Measurements from ENCODE around the gene PRR9.
"Not testable (repeated sequence)": the region's sequence is repeated elsewhere in the genome, so short reads cannot be mapped to it uniquely, and the experiment has no call there.

Gene PRR9

GRCh38 chr1:153180556-153180955, 36.8 kb upstream of the PRR9 start:
- H4K8ac ChIP-seq (ENCODE audit: low read depth, low read length), result no peak overlapping the region
- no peak overlapping the region for H2AK5ac ChIP-seq (ENCODE audit: low read depth, low read length)
- no peaks in the 10 kb centered on the region for H3K27me3 ChIP-seq (ENCODE audit: control insufficient read depth in 3 of 3, insufficient read depth in 3 of 3, low read depth in 1 of 3, low read length in 3 of 3)
- H3K9ac ChIP-seq (ENCODE audit: low read depth, low read length, poor library complexity), result no peak overlapping the region
- H4K91ac ChIP-seq (ENCODE audit: low read depth, low read length, poor library complexity), result no peak overlapping the region
- H3K23ac ChIP-seq (ENCODE audit: low read depth, low read length, poor library complexity), result no peak overlapping the region
- H3K18ac ChIP-seq (ENCODE audit: low read length), result no peak overlapping the region
- no peak overlapping the region for H2BK5ac ChIP-seq (ENCODE audit: low read length)
- H2BK120ac ChIP-seq (ENCODE audit: low read depth, low read length), result no peak overlapping the region
- no peaks in the 10 kb centered on the region for H3K79me1 ChIP-seq (ENCODE audit: low read depth, low read length)
- no peak overlapping the region for H2BK15ac ChIP-seq (ENCODE audit: low read length)
- no peak overlapping the region for H2AFZ ChIP-seq (ENCODE audit: low read length)
- H2BK12ac ChIP-seq (ENCODE audit: low read length), result no peak overlapping the region
- H3K9me3 ChIP-seq (replicated peaks in 1 of 2; ENCODE audit: control insufficient read depth in 2 of 2, insufficient read depth in 1 of 2, low read depth in 1 of 2, low read length in 2 of 2), result no peaks in the 10 kb centered on the region
- no peak overlapping the region for H3K4me2 ChIP-seq (ENCODE audit: insufficient read depth, low read length, poor library complexity, severe bottlenecking)
- no peak overlapping the region for H3K27ac ChIP-seq (replicated peaks; ENCODE audit: low read length)
- DNase-seq (ENCODE audit: low spot score), result no peak
- H3K36me3 ChIP-seq (replicated peaks in 1 of 2; ENCODE audit: control insufficient read depth in 2 of 2, insufficient read depth in 2 of 2, low read length in 2 of 2), result no peaks in the 10 kb centered on the region
- no peak overlapping the region for H3K4me3 ChIP-seq (ENCODE audit: low read length in 2 of 2)
- no CpG with 5 or more reads among the region's 4 CpGs for WGBS, 2 donors (ENCODE audit: extremely low coverage in 2 of 2, insufficient read length in 2 of 2, insufficient replicate concordance in 1 of 2)
- no peaks in the 10 kb centered on the region for H3K4me1 ChIP-seq (ENCODE audit: control insufficient read depth in 2 of 2, insufficient read depth in 1 of 2, low read depth in 1 of 2, low read length in 2 of 2)
- H3K14ac ChIP-seq (ENCODE audit: low read length), result no peak overlapping the region
- H3K4ac ChIP-seq (ENCODE audit: low read length), result no peak overlapping the region

GRCh38 chr1:153188301-153188700, 29.1 kb upstream of the PRR9 start:
- H3K36me3 ChIP-seq (replicated peaks in 1 of 2; ENCODE audit: control insufficient read depth in 2 of 2, insufficient read depth in 2 of 2, low read length in 2 of 2); H2AFZ ChIP-seq (ENCODE audit: low read length); H4K8ac ChIP-seq (ENCODE audit: low read depth, low read length); H3K4me3 ChIP-seq (ENCODE audit: low read length in 2 of 2); H3K18ac ChIP-seq (ENCODE audit: low read length); H2BK120ac ChIP-seq (ENCODE audit: low read depth, low read length); H2BK5ac ChIP-seq (ENCODE audit: low read length); H3K27me3 ChIP-seq (ENCODE audit: control insufficient read depth in 3 of 3, insufficient read depth in 3 of 3, low read depth in 1 of 3, low read length in 3 of 3); DNase-seq (ENCODE audit: low spot score); H3K9me3 ChIP-seq (replicated peaks in 1 of 2; ENCODE audit: control insufficient read depth in 2 of 2, insufficient read depth in 1 of 2, low read depth in 1 of 2, low read length in 2 of 2); H3K4me2 ChIP-seq (ENCODE audit: insufficient read depth, low read length, poor library complexity, severe bottlenecking); H3K23ac ChIP-seq (ENCODE audit: low read depth, low read length, poor library complexity); H3K27ac ChIP-seq (replicated peaks; ENCODE audit: low read length); H2BK15ac ChIP-seq (ENCODE audit: low read length); H3K14ac ChIP-seq (ENCODE audit: low read length); H3K4me1 ChIP-seq (ENCODE audit: control insufficient read depth in 2 of 2, insufficient read depth in 1 of 2, low read depth in 1 of 2, low read length in 2 of 2); H3K9ac ChIP-seq (ENCODE audit: low read depth, low read length, poor library complexity); H4K91ac ChIP-seq (ENCODE audit: low read depth, low read length, poor library complexity); H2AK5ac ChIP-seq (ENCODE audit: low read depth, low read length); H2BK12ac ChIP-seq (ENCODE audit: low read length); H3K79me1 ChIP-seq (ENCODE audit: low read depth, low read length); H3K4ac ChIP-seq (ENCODE audit: low read length): not testable (repeated sequence)
- no CpG with 5 or more reads among the region's 4 CpGs for WGBS, 2 donors (ENCODE audit: extremely low coverage in 2 of 2, insufficient read length in 2 of 2, insufficient replicate concordance in 1 of 2)

GRCh38 chr1:153190373-153190772, 27.0 kb upstream of the PRR9 start:
- Histone ChIP-seq H2AK5ac (ENCODE audit: low read depth, low read length) (no peak overlapping the region), H3K27ac (replicated peaks; ENCODE audit: low read length) (no peak overlapping the region), H4K91ac (ENCODE audit: low read depth, low read length, poor library complexity) (no peak overlapping the region), H3K14ac (ENCODE audit: low read length) (no peak overlapping the region), H3K23ac (ENCODE audit: low read depth, low read length, poor library complexity) (no peak overlapping the region), H4K8ac (ENCODE audit: low read depth, low read length) (no peak overlapping the region), H2BK15ac (ENCODE audit: low read length) (no peak overlapping the region), H3K36me3 (replicated peaks in 1 of 2; ENCODE audit: control insufficient read depth in 2 of 2, insufficient read depth in 2 of 2, low read length in 2 of 2) (no peaks in the 10 kb centered on the region), H3K9me3 (replicated peaks in 1 of 2; ENCODE audit: control insufficient read depth in 2 of 2, insufficient read depth in 1 of 2, low read depth in 1 of 2, low read length in 2 of 2) (peaks cover 0 to 2% of the 10 kb centered on the region in 2 donors), H3K4ac (ENCODE audit: low read length) (no peak overlapping the region), H3K4me3 (ENCODE audit: low read length in 2 of 2) (no peak overlapping the region), H3K79me1 (ENCODE audit: low read depth, low read length) (no peaks in the 10 kb centered on the region), H2BK12ac (ENCODE audit: low read length) (no peak overlapping the region), H2BK120ac (ENCODE audit: low read depth, low read length) (no peak overlapping the region), H3K27me3 (ENCODE audit: control insufficient read depth in 3 of 3, insufficient read depth in 3 of 3, low read depth in 1 of 3, low read length in 3 of 3) (no peaks in the 10 kb centered on the region), H2AFZ (ENCODE audit: low read length) (no peak overlapping the region), H3K4me2 (ENCODE audit: insufficient read depth, low read length, poor library complexity, severe bottlenecking) (no peak overlapping the region), H3K9ac (ENCODE audit: low read depth, low read length, poor library complexity) (no peak overlapping the region), H3K18ac (ENCODE audit: low read length) (no peak overlapping the region), H2BK5ac (ENCODE audit: low read length) (no peak overlapping the region), H3K4me1 (ENCODE audit: control insufficient read depth in 2 of 2, insufficient read depth in 1 of 2, low read depth in 1 of 2, low read length in 2 of 2) (no peaks in the 10 kb centered on the region)
- no CpG with 5 or more reads among the region's 3 CpGs for WGBS, 2 donors (ENCODE audit: extremely low coverage in 2 of 2, insufficient read length in 2 of 2, insufficient replicate concordance in 1 of 2)
- no peak for DNase-seq (ENCODE audit: low spot score)

GRCh38 chr1:153192697-153193096, 24.7 kb upstream of the PRR9 start:
- Histone ChIP-seq H3K18ac (ENCODE audit: low read length) (no peak overlapping the region), H3K9me3 (replicated peaks in 1 of 2; ENCODE audit: control insufficient read depth in 2 of 2, insufficient read depth in 1 of 2, low read depth in 1 of 2, low read length in 2 of 2) (peaks cover 0 to 2% of the 10 kb centered on the region in 2 donors), H2BK120ac (ENCODE audit: low read depth, low read length) (no peak overlapping the region), H3K4me1 (ENCODE audit: control insufficient read depth in 2 of 2, insufficient read depth in 1 of 2, low read depth in 1 of 2, low read length in 2 of 2) (no peaks in the 10 kb centered on the region), H3K14ac (ENCODE audit: low read length) (no peak overlapping the region), H3K4me3 (ENCODE audit: low read length in 2 of 2) (no peak overlapping the region), H3K4me2 (ENCODE audit: insufficient read depth, low read length, poor library complexity, severe bottlenecking) (no peak overlapping the region), H3K27me3 (ENCODE audit: control insufficient read depth in 3 of 3, insufficient read depth in 3 of 3, low read depth in 1 of 3, low read length in 3 of 3) (no peaks in the 10 kb centered on the region), H2AK5ac (ENCODE audit: low read depth, low read length) (no peak overlapping the region), H3K36me3 (replicated peaks in 1 of 2; ENCODE audit: control insufficient read depth in 2 of 2, insufficient read depth in 2 of 2, low read length in 2 of 2) (no peaks in the 10 kb centered on the region), H3K27ac (replicated peaks; ENCODE audit: low read length) (no peak overlapping the region), H2AFZ (ENCODE audit: low read length) (no peak overlapping the region), H4K8ac (ENCODE audit: low read depth, low read length) (no peak overlapping the region), H2BK5ac (ENCODE audit: low read length) (no peak overlapping the region), H4K91ac (ENCODE audit: low read depth, low read length, poor library complexity) (no peak overlapping the region), H2BK12ac (ENCODE audit: low read length) (no peak overlapping the region), H3K9ac (ENCODE audit: low read depth, low read length, poor library complexity) (no peak overlapping the region), H3K23ac (ENCODE audit: low read depth, low read length, poor library complexity) (no peak overlapping the region), H2BK15ac (ENCODE audit: low read length) (no peak overlapping the region), H3K4ac (ENCODE audit: low read length) (no peak overlapping the region), H3K79me1 (ENCODE audit: low read depth, low read length) (no peaks in the 10 kb centered on the region)
- DNase-seq (ENCODE audit: low spot score), result peak; percentile 11
- WGBS, 2 donors (ENCODE audit: extremely low coverage in 2 of 2, insufficient read length in 2 of 2, insufficient replicate concordance in 1 of 2), result no CpG with 5 or more reads among the region's 3 CpGs

All from neuronal stem cell (in vitro differentiated cells).